Mucosa of stomach (tissue), 1 donor: ENCODE measurements around the gene SHOC1.

Source experiments
- H3K27me3 ChIP-seq: one replicate; pipeline ENCODE4 v1.7.0; 2013; ENCODE audit warnings: mild to moderate bottlenecking, low read length; ENCODE audit not compliant: control insufficient read depth, insufficient read depth
- H3K36me3 ChIP-seq: one replicate; pipeline ENCODE4 v1.7.0; 2013; ENCODE audit warnings: low read length; ENCODE audit not compliant: control insufficient read depth, insufficient read depth
- H3K4me1 ChIP-seq: one replicate; pipeline ENCODE4 v1.7.0; 2013; ENCODE audit warnings: mild to moderate bottlenecking, low read length; ENCODE audit not compliant: control insufficient read depth, insufficient read depth
- H3K4me3 ChIP-seq: one replicate; pipeline ENCODE4 v1.7.0; 2013; ENCODE audit warnings: low read length
- H3K9ac ChIP-seq: one replicate; pipeline ENCODE4 v1.7.0; 2013; ENCODE audit warnings: mild to moderate bottlenecking, low read length, moderate library complexity
- H3K9me3 ChIP-seq: one replicate; pipeline ENCODE4 v1.7.0; 2013; ENCODE audit warnings: mild to moderate bottlenecking, low read length, moderate library complexity; ENCODE audit not compliant: control insufficient read depth
- donor health status: Pancreatic carcinoma.

The SHOC1 gene

GRCh38 chr9:111754800-111755199 is 39.9 kb downstream of the SHOC1 start:
- no peaks in the 10 kb centered on the region for H3K9me3 ChIP-seq
- H3K4me1 ChIP-seq, result no peaks in the 10 kb centered on the region
- no peaks in the 10 kb centered on the region for H3K27me3 ChIP-seq
- H3K9ac ChIP-seq, result no peak overlapping the region
- H3K4me3 ChIP-seq, result no peak overlapping the region
- no peaks in the 10 kb centered on the region for H3K36me3 ChIP-seq

- Histone ChIP-seq H3K36me3 (no peaks in the 10 kb centered on the region), H3K4me1 (no peaks in the 10 kb centered on the region), H3K9me3 (no peaks in the 10 kb centered on the region), H3K27me3 (no peaks in the 10 kb centered on the region), H3K9ac (no peak overlapping the region), H3K4me3 (no peak overlapping the region)
These were observed 42.3 kb downstream of the SHOC1 start for GRCh38 chr9:111752455-111752854.
